Spleen (tissue), 11 donors: Measurements from ENCODE around the gene MLLT10. TPM values are rescaled to one million over a fixed set of nuclear protein-coding genes. Genes with fewer than 3 reads are reported as not detected.

Experiments used
- DNase-seq: peaks from one replicate; pipeline ENCODE4 v3.0.0-alpha.2; 2020
- H3K27ac ChIP-seq, 8 donors: fragments of 200-600 bp; sonication (generic) in 7 of 8; 1 replicate in 4 of 8; 2 replicates in 4 of 8; pipeline versions ENCODE4 v1.5.0 to v1.8.0; 2016 to 2021; ENCODE audit warnings: inconsistent platforms in 4 of 8, mild to moderate bottlenecking in 4 of 8, moderate library complexity in 1 of 8
- H3K27me3 ChIP-seq, 7 donors: fragments of 200-600 bp; sonication (generic) in 6 of 7; replicated peaks in 1 of 7; 1 replicate in 4 of 7; 2 replicates in 3 of 7; pipeline versions ENCODE4 v1.5.0 to v1.8.0; 2016 to 2021; ENCODE audit warnings: inconsistent platforms in 3 of 7, mild to moderate bottlenecking in 1 of 7
- H3K36me3 ChIP-seq, 6 donors: fragments of 200-600 bp; sonication (generic) in 5 of 6; 1 replicate in 4 of 6; 2 replicates in 2 of 6; pipeline versions ENCODE4 v1.5.0 to v1.8.0; 2016 to 2021; ENCODE audit warnings: inconsistent platforms in 2 of 6
- H3K4me1 ChIP-seq, 6 donors: fragments of 200-600 bp; sonication (generic) in 5 of 6; 1 replicate in 3 of 6; 2 replicates in 3 of 6; pipeline versions ENCODE4 v1.5.0 to v1.8.0; 2016 to 2021; ENCODE audit warnings: inconsistent platforms in 3 of 6
- H3K4me3 ChIP-seq, 8 donors: fragments of 200-600 bp; sonication (generic) in 7 of 8; 1 replicate in 4 of 8; 2 replicates in 4 of 8; pipeline versions ENCODE4 v1.5.0 to v1.8.0; 2016 to 2021; ENCODE audit warnings: inconsistent platforms in 4 of 8, mild to moderate bottlenecking in 4 of 8, moderate library complexity in 2 of 8
- H3K9me3 ChIP-seq, 8 donors: fragments of 200-600 bp; sonication (generic) in 7 of 8; 1 replicate in 4 of 8; 2 replicates in 4 of 8; pipeline versions ENCODE4 v1.5.0 to v1.8.0; 2016 to 2021; ENCODE audit warnings: inconsistent platforms in 4 of 8
- POLR2A ChIP-seq, 3 donors: fragments of 450-650 bp; IDR thresholded peaks; one replicate each; pipeline ENCODE4 v1.5.1; 2017; ENCODE audit warnings: antibody characterized with exemption in 3 of 3, mild to moderate bottlenecking in 1 of 3
- POLR2AphosphoS5 ChIP-seq, 3 donors: sonication (generic); formaldehyde crosslinking; IDR thresholded peaks; one replicate each; pipeline ENCODE4 v1.5.1; 2017; ENCODE audit warnings: antibody characterized with exemption in 3 of 3
- WGBS, 5 donors: extraction: QIAGEN DNeasy Blood & Tissue Kit in 3 of 5; methylation state at CpG; one replicate each; pipeline versions ENCODE4 v1.1.5 to v1.1.7; 2013 to 2018; 5-methylcytosine and 5-hydroxymethylcytosine counted together
- intact Hi-C: fragments of 100-400 bp; cut with DNase I; formaldehyde crosslinking; loops from one replicate; pipeline ENCODE4 v1.15.0; 2023; ENCODE audit warnings: low total_unique reads
- polyA plus RNA-seq, 3 donors: library from polyadenylated mRNA; stranded (reverse); fragments of 200-250 nt; gene quantifications; one replicate each; pipeline ENCODE4 v1.2.1, GENCODE V29; 2013
- total RNA-seq, 7 donors: library from RNA; depleted of rRNA in 3 of 7; stranded (reverse); fragments of >200 nt in 3 of 7; fragmentation: NEBNext Ultra II Directional in 4 of 7; extraction: Animal tissue kit (Norgen Biotek cat#: 25700) in 4 of 7; gene quantifications; one replicate each; pipeline versions ENCODE4 v1.1.0 to v1.2.1, GENCODE V29; 2016 to 2021
- TF ChIP-seq, protein P1 (sequence below), 11 experiments: fragments of 200-600 bp in 7 of 11; fragments of 450-650 bp in 4 of 11; sonication (generic) in 4 of 11; IDR thresholded peaks in 8 of 11; conservative IDR thresholded peaks in 3 of 11; 1 replicate in 7 of 11; 2 replicates in 4 of 11; pipeline versions ENCODE4 v1.4.0 to v1.8.0; 2016 to 2021; ENCODE audit warnings: antibody characterized with exemption in 11 of 11, inconsistent platforms in 4 of 11, mild to moderate bottlenecking in 1 of 11
- donor health status: healthy with polysubstance abuse.
- donor health status: DM: no; HTN: no; CAD: no; lungs with moderate emphysema.
- donor health status: DM: no; HTN: no; CAD: no.
- donor health status: Bipolar disorder and iron deficiency.
- donor health status: healthy.
- donor health status: DM: no; HTN: no; CAD: no.
- donor health status: DM: yes; HTN: yes; CAD: no.

The MLLT10 gene
- total and polyA plus RNA-seq, 10 donors = 9.5 to 58.1 (median 43.0) TPM

DNA sequence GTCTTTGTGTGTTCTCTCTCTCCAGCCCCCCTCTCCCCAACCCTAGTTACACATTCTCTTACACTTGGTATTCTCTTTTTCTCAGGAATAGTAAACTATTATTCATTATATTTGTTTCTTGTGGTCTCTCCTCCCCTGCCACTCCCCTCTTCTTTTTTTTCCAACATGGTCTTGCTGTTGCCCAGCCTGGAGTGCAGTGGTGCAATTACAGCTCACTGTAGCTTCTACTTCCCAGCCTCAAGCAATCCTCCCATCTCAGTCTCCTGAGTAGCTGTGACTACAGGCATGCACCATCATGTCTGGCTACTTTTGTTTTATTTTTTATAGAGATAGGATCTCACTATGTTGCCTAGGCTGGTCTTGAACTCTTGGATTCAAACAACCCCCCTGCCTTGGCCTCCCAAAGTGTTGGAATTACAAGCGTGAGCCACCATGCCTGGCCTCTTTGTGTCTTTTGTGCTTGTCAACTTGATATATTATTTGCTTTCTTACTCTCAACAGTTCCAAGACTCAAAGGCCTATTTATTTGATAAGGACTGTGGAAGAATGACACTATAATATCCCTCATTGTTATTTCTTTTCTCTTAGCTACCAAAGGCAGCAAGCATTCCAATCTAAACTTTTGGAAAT, 66.9 kb downstream of the MLLT10 start:
- Histone ChIP-seq H3K27ac (no peak overlapping the region), H3K9me3 (no peaks in the 10 kb centered on the region), H3K36me3 (peaks cover 0 to 23% (median 3%) of the 10 kb centered on the region in 6 donors), H3K4me1 (peaks cover 0 to 14% (median 0%) of the 10 kb centered on the region in 6 donors), H3K27me3 (no peaks in the 10 kb centered on the region), H3K4me3 (no peak overlapping the region)
- intact Hi-C loops = no loop called here
- no peak for DNase-seq
- TF ChIP-seq, protein P1, sequence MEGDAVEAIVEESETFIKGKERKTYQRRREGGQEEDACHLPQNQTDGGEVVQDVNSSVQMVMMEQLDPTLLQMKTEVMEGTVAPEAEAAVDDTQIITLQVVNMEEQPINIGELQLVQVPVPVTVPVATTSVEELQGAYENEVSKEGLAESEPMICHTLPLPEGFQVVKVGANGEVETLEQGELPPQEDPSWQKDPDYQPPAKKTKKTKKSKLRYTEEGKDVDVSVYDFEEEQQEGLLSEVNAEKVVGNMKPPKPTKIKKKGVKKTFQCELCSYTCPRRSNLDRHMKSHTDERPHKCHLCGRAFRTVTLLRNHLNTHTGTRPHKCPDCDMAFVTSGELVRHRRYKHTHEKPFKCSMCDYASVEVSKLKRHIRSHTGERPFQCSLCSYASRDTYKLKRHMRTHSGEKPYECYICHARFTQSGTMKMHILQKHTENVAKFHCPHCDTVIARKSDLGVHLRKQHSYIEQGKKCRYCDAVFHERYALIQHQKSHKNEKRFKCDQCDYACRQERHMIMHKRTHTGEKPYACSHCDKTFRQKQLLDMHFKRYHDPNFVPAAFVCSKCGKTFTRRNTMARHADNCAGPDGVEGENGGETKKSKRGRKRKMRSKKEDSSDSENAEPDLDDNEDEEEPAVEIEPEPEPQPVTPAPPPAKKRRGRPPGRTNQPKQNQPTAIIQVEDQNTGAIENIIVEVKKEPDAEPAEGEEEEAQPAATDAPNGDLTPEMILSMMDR (IDR thresholded peaks at IDR 0.05 in 8 of 11, conservative IDR thresholded peaks at IDR 0.05 in 3 of 11) = no peak
- no peak for TF ChIP-seq POLR2AphosphoS5 (IDR thresholded peaks at IDR 0.05)
- 86 to 96% (median 93%) methylated on average over 1 of the region's 1 CpG for WGBS, 5 donors

DNA sequence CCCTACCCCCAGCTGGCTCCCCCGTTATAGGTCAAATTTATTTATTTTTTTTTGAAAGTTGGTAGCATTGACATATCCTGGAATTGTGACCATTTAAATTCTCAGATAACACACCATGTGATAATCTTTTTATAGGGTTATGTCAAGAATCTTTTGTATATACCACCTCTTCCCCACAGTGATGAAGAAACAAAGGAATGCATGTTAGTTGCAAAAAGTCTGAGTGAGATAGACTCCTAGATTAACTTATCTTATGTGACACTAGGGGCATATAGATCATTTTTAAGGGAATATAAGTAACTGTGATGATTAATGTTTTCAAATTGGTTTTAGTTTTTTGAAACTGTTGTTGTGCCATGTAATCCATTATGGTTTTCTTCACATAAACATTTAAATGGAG, 68.3 kb downstream of the MLLT10 start:
- 84 to 94% (median 88%) methylated on average over 1 of the region's 1 CpG for WGBS, 5 donors
- DNase-seq = no peak

DNA sequence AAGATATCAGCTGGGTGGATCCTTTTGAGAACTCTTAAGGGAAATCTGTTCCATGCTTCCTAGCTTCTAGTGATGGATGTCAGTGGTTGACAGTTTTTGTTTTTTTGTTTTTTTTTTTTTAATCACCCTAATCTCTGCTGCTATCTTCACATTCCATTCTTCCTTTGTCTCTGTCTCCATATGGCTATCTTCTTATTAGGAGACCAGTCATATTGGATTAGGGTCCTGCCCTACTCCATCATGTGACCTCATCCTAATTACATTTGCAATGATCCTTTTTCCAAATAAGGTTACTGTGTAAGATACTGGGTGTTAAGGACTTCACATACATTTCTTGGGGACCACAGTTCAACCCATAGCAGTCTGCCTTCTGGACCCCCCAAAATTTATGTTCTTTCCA, 69.7 kb downstream of the MLLT10 start:
- no peak for DNase-seq
- Histone ChIP-seq H3K4me1 (peaks cover 0 to 14% (median 0%) of the 10 kb centered on the region in 6 donors), H3K4me3 (no peak overlapping the region), H3K27me3 (no peaks in the 10 kb centered on the region), H3K9me3 (peaks cover 0 to 7% (median 0%) of the 10 kb centered on the region in 8 donors), H3K27ac (no peak overlapping the region), H3K36me3 (peaks cover 0 to 37% (median 2%) of the 10 kb centered on the region in 6 donors)
- TF ChIP-seq POLR2AphosphoS5 (IDR thresholded peaks at IDR 0.05) (no peak), POLR2A (IDR thresholded peaks at IDR 0.05) (no peak)
- TF ChIP-seq, protein P1 (IDR thresholded peaks at IDR 0.05 in 8 of 11, conservative IDR thresholded peaks at IDR 0.05 in 3 of 11) = no peak
- intact Hi-C loops = no loop called here

More for the DNA sequence above, 68.3 kb downstream of the MLLT10 start:
- no peak for TF ChIP-seq POLR2AphosphoS5 (IDR thresholded peaks at IDR 0.05)
- TF ChIP-seq POLR2A (IDR thresholded peaks at IDR 0.05) = no peak
- TF ChIP-seq, protein P1 (IDR thresholded peaks at IDR 0.05 in 8 of 11, conservative IDR thresholded peaks at IDR 0.05 in 3 of 11) = no peak
- Histone ChIP-seq H3K36me3 (peaks cover 0 to 34% (median 3%) of the 10 kb centered on the region in 6 donors), H3K27me3 (no peaks in the 10 kb centered on the region), H3K9me3 (no peaks in the 10 kb centered on the region), H3K4me3 (no peak overlapping the region), H3K27ac (no peak overlapping the region), H3K4me1 (peaks cover 0 to 14% (median 0%) of the 10 kb centered on the region in 6 donors)
- intact Hi-C loops = no loop called here

DNA sequence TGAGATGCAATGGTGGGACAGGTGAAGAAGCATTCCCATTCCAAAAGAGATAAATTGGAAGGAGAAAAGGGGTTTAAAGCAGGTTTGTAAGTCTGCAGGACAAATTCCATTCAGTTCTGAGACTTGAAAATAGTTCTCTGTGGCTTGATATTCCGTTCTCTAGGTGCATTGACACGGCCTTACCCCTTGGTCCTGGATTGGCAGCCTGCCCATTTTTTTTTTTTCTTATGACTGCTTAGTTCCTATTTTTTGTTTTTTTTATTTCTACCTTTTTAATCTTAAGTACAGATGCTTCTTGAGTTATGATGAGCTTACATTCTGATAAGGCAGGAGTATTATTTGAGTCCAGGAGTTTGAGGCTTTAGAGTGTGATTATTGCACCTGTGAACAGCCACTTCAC, 70.6 kb downstream of the MLLT10 start:
- H3K4me1 ChIP-seq = peaks cover 0 to 14% (median 0%) of the 10 kb centered on the region in 6 donors
- no peak overlapping the region for H3K4me3 ChIP-seq
- H3K27me3 ChIP-seq = no peaks in the 10 kb centered on the region
- 28 to 39% (median 35%) methylated on average over 2 of the region's 2 CpGs for WGBS, 5 donors
- H3K27ac ChIP-seq = no peak overlapping the region
- no peak for DNase-seq
- peaks cover 0 to 35% (median 0%) of the 10 kb centered on the region in 6 donors for H3K36me3 ChIP-seq
- TF ChIP-seq, protein P1 (IDR thresholded peaks at IDR 0.05 in 8 of 11, conservative IDR thresholded peaks at IDR 0.05 in 3 of 11) = no peak
- TF ChIP-seq POLR2A (IDR thresholded peaks at IDR 0.05) = no peak
- TF ChIP-seq POLR2AphosphoS5 (IDR thresholded peaks at IDR 0.05) = no peak
- peaks cover 0 to 7% (median 0%) of the 10 kb centered on the region in 8 donors for H3K9me3 ChIP-seq
- intact Hi-C loops = no loop called here
